Measurements from ENCODE around the gene YPEL3. TPM values are rescaled to one million over a fixed set of nuclear protein-coding genes. Genes with fewer than 3 reads are reported as not detected.

The YPEL3 gene
- total RNA-seq: 9.6 and 9.9 TPM in 2 replicates

GRCh38 chr16:30096105-30096861 is at the start of gene YPEL3:
Gene YPEL3, minus strand, starts transcription at chr16:30096213. Its CDS starts 731 bp downstream, at chr16:30095482.

GRCh38 chr16:30113031-30113710 is 17.2 kb upstream of the YPEL3 start, which contains the start of gene GDPD3:
Gene GDPD3, minus strand, starts transcription at chr16:30113537. Its CDS starts 59 bp downstream, at chr16:30113478.

GRCh38 chr16:30091474-30092372 is 4.3 kb downstream of the YPEL3 start, which contains the start of gene TBX6:
Gene TBX6, minus strand, starts transcription at chr16:30091924. Its CDS starts 731 bp downstream, at chr16:30091193.

GRCh38 chr16:30075503-30076275 is 20.3 kb downstream of the YPEL3 start, which contains the start of gene PPP4C:
Gene PPP4C, plus strand, starts transcription at chr16:30075994. Its CDS starts 384 bp downstream, at chr16:30076378.

GRCh38 chr16:30065102-30065942 is 30.7 kb downstream of the YPEL3 start, which contains the start of gene ALDOA:
Gene ALDOA, plus strand, starts transcription at chr16:30065760. Its CDS starts 1,138 bp downstream, at chr16:30066898.

Other genes with a start within 250 kb of the YPEL3 start
- 62.4 and 65.3 TPM in 2 replicates for gene CDIPT, start 233.0 kb downstream of the YPEL3 start, total RNA-seq
- 5.3 and 8.7 TPM in 2 replicates for gene SEZ6L2, start 196.7 kb downstream of the YPEL3 start, total RNA-seq
- 1.7 and 8.9 TPM in 2 replicates for gene ASPHD1, start 195.7 kb downstream of the YPEL3 start, total RNA-seq
- 14.2 and 15.3 TPM in 2 replicates for gene KCTD13, start 170.0 kb downstream of the YPEL3 start, total RNA-seq
- 66.7 and 80.6 TPM in 2 replicates for gene TMEM219, start 134.1 kb downstream of the YPEL3 start, total RNA-seq
- gene TAOK2, start 122.3 kb downstream of the YPEL3 start, total RNA-seq: 25.2 and 28.7 TPM in 2 replicates
- gene HIRIP3, start 100.6 kb downstream of the YPEL3 start, total RNA-seq: 5.1 and 10.2 TPM in 2 replicates
- 21.0 and 28.1 TPM in 2 replicates for gene INO80E, start 100.0 kb downstream of the YPEL3 start, total RNA-seq
- gene DOC2A, start 85.2 kb downstream of the YPEL3 start, total RNA-seq: 0.72 TPM in 1 of 2 replicates, not detected in the other
- not detected in 2 replicates for gene C16orf92, start 73.0 kb downstream of the YPEL3 start, total RNA-seq
- gene TLCD3B, start 64.9 kb downstream of the YPEL3 start, total RNA-seq: not detected in 2 replicates
- 688 and 703 TPM in 2 replicates for gene ALDOA, start 30.5 kb downstream of the YPEL3 start, total RNA-seq
- 146 and 274 TPM in 2 replicates for gene PPP4C, start 20.2 kb downstream of the YPEL3 start, total RNA-seq
- gene TBX6, start 4.3 kb downstream of the YPEL3 start, total RNA-seq: 0.48 and 1.1 TPM in 2 replicates
- 1.9 and 5.1 TPM in 2 replicates for gene GDPD3, start 17.3 kb upstream of the YPEL3 start, total RNA-seq
- 10.7 and 14.0 TPM in 2 replicates for gene MAPK3, start 27.0 kb upstream of the YPEL3 start, total RNA-seq
- 1.3 and 2.9 TPM in 2 replicates for gene CORO1A, start 87.4 kb upstream of the YPEL3 start, total RNA-seq
- gene BOLA2B, start 97.5 kb upstream of the YPEL3 start, total RNA-seq: 276 and 284 TPM in 2 replicates
- 28.9 and 49.7 TPM in 2 replicates for gene SLX1A, start 97.7 kb upstream of the YPEL3 start, total RNA-seq
- gene SULT1A3, start 103.0 kb upstream of the YPEL3 start, total RNA-seq: 3.6 and 4.3 TPM in 2 replicates
- 0.72 and 2.8 TPM in 2 replicates for gene NPIPB13, start 152.3 kb upstream of the YPEL3 start, total RNA-seq